Fibroblast of villous mesenchyme (primary cell): ENCODE data around the gene PNPLA8. TPM values are rescaled to one million over a fixed set of nuclear protein-coding genes. Genes with fewer than 3 reads are reported as not detected.
"Not testable (repeated sequence)": the region's sequence is repeated elsewhere in the genome, so short reads cannot be mapped to it uniquely, and the experiment has no call there.

ENCODE experiments used
- DNase-seq: peaks from one replicate; pipeline ENCODE4 v3.0.0-alpha.2; 2010; ENCODE audit warnings: low read depth
- H3K4me3 ChIP-seq: 2 replicates; pipeline ENCODE4 v1.5.1; 2011; ENCODE audit warnings: low read depth, mild to moderate bottlenecking, low read length
- CTCF ChIP-seq: IDR thresholded peaks from 2 replicates; pipeline ENCODE4 v1.5.1; 2012; ENCODE audit warnings: low read depth, mild to moderate bottlenecking, low read length; ENCODE audit not compliant: insufficient read depth
- total RNA-seq: library from RNA; depleted of rRNA; stranded (reverse); fragments of >200 nt; gene quantifications from 2 replicates; pipeline ENCODE4 v1.2.3, GENCODE V29; 2012

The PNPLA8 gene
- total RNA-seq, 1 donor: 34.1 TPM

GRCh38 chr7:108568801-108569380 lies 43.0 kb upstream of the PNPLA8 start:
- DNase-seq: no peak
- peak overlapping the region; percentile 98 for H3K4me3 ChIP-seq
- TF ChIP-seq CTCF: no peak

DNA sequence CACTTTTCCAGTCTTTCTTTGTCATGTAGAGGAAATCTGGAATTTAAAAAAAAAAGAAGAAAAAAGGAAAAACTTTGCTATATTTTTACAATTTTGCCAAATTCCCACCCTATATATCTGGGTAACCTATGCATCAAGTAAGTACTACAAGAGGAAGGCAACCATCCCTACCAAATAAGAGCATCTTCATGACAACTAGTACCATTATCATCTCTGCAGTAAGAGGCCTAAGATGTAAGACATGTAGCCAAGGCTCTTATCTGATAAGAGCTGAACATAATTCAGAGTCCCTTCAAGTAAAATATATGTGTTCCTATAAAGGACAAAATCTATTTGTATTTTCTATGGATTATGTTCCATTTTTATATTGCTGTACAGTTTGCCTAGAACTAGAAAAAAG lies 40.1 kb upstream of the PNPLA8 start:
- DNase-seq: no peak
- no peak overlapping the region for H3K4me3 ChIP-seq
- no peak for TF ChIP-seq CTCF

GRCh38 chr7:108561047-108561619 lies 35.2 kb upstream of the PNPLA8 start:
- DNase-seq: no peak
- no peak overlapping the region for H3K4me3 ChIP-seq

GRCh38 chr7:108559253-108559652 lies 33.3 kb upstream of the PNPLA8 start:
- no peak for TF ChIP-seq CTCF
- H3K4me3 ChIP-seq: no peak overlapping the region
- DNase-seq: no peak

More at GRCh38 chr7:108561047-108561619, 35.2 kb upstream of the PNPLA8 start:
- no peak for TF ChIP-seq CTCF

DNA sequence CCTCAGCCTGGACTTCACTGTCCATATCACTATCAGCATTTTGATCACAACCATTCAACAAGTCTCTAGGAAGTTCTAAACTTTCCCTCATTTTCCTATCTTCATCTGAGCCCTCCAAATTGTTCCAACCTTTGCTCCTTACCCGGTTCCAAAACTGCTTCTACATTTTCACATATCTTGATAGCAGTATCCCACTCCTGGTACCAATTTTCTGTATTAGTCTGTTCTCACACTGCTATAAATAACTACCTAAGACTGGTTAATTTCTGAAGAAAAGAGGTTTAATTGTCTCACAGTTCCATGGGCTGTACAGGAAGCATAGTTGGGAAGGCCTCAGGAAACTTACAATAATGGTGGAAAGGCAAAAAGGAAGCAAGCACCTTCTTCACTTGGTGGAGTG lies 31.7 kb upstream of the PNPLA8 start:
- no peak for TF ChIP-seq CTCF
- H3K4me3 ChIP-seq: no peak overlapping the region
- no peak for DNase-seq

GRCh38 chr7:108557191-108557590 lies 31.3 kb upstream of the PNPLA8 start:
- no peak for DNase-seq
- TF ChIP-seq CTCF: no peak
- H3K4me3 ChIP-seq: no peak overlapping the region

DNA sequence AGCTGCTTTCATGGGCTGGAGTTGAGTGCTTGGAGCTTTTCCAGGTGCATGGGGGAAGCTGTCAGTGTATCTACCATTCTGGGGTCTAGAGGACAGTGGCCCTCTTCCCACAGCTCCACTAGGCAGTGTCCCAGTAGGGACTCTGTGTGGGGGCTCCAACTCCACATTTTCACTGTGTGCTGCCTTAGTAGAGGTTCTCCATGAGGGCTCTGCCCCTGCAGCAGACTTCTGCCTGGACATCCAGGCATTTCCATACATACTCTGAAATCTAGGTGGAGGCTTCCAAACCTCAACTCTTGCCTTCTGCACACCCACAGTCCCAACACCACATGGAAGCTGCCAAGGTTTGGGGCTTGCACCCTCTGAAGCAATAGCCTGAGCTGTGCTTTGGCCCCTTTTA lies 30.7 kb upstream of the PNPLA8 start:
- DNase-seq, H3K4me3 ChIP-seq: not testable (repeated sequence)

- DNase-seq, H3K4me3 ChIP-seq: not testable (repeated sequence)
These were observed 22.4 kb upstream of the PNPLA8 start for GRCh38 chr7:108548141-108548896.
